SW480 (cell line): Measurements from ENCODE around the gene MPDZ.
"Not testable (repeated sequence)": the region's sequence is repeated elsewhere in the genome, so short reads cannot be mapped to it uniquely, and the experiment has no call there.

Experiments used
- DNase-seq: peaks from one replicate; pipeline ENCODE4 v3.0.0-alpha.2; 2016; ENCODE audit warnings: low spot score

The MPDZ gene

DNA sequence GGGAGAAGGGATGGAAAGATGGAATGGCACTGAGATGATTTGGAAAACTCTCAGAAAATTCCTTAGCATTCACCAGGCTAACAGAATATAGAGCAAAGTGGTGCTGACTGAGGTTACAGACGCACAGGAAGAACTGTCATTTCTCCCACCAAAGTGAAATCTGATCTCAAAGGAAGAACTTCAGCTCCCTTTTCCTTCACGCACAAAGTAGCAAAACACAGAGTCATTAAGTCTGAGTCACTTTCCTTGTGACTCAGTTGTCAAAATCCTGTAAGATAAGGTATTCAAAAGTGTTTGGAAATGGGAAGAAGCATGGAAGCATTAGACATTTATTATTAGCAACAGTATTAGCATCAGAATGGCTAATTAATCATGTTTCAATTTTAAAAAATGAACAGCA is 11.7 kb downstream of the MPDZ start:
- DNase-seq = no peak

DNA sequence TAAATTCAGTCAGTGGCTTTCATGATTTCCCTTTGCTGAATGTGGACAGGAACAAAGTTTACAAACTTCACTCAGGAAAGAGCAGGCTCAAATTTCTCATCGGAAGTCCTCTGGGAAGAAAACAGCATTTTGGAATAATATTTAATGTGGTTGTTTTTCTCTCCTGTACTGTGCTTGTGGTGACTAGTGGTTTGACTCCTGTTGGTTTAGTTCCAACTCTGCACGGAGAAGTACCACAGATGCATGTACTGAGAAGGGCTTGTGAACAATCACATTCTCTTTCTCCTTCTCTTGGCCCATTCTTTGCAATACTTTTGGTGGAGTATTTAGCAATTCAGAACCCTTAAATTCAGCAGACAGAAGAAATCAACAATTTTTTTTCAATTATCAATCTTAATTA is 13.3 kb downstream of the MPDZ start:
- DNase-seq = no peak

DNA sequence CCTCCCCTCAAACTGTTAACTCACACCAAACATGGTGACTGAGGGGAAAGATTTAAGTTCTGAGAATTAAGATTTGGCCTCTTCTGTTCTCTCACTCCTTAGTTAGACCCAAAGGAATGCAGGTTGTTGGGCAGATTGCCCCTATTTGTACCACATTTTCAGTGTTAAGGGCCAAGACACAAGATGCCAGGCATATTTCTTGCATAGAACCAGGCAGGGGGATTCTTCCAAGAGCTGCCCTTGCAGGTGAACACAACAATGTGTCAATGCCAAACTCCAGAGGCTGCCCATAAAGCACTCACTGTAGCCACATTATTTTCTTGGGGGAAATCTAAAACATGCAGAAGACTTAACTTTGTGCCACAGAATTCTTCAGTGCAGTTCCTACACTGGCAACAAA is 14.7 kb downstream of the MPDZ start:
- no peak for DNase-seq

DNA sequence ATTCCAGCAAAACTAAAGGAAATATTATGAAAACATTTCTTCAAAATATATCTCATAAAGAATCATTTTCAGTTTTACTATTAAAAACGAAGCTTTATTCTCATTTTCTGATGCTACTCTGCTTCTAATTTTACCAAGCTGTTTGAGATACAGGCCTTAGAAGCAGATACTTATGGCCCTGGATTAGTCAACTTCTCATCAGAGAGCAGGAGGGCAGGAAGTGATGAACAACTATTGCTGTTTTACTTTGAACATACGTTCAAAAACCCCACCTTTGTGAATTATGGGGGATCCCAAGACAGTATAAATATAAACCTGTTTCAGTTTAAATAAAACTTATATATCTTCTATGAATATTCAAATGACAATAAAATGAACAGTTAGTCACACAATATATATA is 16.0 kb downstream of the MPDZ start:
- no peak for DNase-seq

DNA sequence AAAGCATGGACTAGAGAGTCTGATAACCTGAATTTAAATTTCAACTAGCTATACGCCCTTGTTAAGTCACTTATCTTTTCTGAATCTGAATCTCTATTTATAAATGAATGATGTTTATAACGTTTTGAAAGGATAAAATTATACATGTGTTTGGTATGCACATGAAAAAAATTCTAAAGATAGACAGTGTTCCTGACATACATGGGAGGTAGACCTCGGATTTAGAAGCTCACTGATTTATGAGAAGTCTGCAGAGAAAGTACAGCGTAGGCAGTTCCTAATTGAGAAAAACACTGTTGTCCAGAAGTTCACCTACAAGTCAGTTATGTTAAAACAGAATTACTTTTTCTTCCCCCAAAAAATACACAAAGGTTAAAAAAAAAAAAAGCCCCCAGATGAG is 26.6 kb downstream of the MPDZ start:
- no peak for DNase-seq

DNA sequence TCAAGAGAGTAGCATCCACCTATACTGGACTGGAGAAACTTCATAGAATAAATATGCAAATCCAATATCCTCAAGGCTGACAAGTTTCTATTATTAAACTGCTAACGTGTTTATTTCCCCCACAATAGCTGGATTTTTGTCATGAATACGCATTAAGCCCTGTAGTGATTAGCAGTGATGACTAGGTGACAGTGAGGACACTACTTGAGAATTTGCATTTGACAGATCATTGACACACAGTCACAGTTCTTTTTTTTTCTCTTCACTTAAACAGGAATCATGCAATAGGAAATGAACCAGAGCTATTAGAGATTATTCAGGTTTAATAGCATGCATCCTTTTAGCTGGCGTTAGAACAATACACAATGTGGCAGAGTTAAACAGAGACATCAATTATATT is 35.3 kb downstream of the MPDZ start:
- no peak for DNase-seq

DNA sequence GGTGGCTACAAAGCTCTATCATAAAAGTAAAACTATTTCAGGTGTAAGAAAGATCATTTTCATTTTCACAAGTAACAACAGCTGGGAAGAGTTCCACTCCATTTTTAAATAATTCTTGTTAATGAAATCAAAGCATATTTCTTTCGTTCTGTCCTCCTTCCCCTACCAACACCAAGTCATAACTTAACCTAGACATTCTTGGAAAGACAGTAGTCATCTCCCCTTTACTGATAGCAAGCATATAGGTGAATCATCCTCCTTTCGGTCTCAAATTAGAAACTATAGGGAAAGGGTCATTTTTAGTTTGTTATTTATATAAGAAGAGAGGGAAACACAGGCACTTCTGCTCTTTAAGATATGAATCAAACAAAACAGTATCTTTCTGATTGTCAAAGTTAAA is 38.2 kb downstream of the MPDZ start:
- no peak for DNase-seq

DNA sequence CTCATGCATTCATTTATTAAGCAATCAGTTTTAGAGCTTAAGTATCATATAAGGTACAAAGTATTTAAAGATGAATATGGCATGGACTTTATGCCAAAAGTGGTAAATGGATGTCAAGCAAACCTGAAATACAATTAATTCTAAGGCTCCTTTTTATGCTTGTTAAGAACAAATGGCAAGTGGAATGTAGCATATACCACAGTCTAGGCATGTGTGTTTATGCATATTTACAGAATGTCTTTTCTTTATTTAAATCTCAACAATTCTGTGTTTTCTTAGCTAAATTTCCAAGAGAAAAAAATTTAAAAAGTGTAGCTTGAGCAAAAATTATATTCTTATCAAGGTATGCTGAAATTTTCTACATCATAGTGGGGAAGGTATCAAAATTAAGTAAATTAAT is 39.8 kb downstream of the MPDZ start:
- DNase-seq = no peak

DNA sequence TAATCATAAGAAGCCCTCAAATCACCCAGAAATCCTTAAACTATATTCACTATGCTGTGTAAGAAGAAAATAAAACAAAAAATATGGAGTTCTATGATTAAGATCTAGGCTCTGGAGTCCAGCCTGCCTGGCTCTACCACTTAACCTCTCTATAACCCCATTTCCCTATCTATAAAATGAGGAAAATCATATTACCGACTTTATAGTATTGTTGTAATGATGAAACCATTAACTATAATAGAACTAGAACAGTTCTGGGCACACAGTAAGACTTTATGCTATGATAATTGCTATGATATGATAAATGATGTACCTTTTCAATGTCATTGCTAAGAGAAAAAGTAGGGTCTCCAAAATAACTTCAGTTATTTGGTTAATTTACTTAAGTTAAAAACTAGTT is 40.3 kb downstream of the MPDZ start:
- no peak for DNase-seq

DNA sequence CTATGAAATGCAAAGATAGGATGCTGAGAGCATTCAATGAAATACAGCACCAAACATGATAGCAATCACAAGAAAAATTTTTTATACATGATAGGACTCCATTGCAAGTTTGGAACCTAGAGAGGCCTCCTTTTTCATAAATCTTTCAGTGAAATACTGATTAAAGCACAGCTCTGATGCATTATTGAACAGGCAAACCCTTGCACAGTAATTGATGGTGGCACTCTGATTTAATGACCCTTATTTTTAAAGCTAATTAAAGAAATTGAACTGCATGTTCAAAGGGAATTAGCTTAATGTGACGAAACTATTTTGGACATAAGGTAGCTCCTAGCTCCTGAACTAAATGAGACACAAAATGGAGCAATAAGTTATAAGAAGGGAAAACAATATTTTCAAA is 44.6 kb downstream of the MPDZ start:
- DNase-seq = no peak

DNA sequence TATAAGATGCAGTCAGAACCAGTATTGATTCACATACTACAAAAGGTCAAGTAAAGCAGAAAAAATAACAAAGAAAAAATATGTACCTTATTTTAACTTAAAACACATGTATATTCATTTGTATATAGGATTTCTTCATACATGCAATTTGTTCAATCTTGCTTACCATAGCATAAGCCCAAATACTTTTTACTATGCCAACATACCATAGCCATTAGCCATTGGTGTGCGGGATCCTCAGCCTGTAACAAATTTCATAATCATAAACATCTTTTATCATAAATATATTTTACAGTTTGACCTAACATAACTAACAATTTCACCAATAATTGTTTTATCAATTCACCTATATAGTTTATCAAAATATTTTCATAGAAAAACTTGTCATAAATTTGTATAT is 51.1 kb downstream of the MPDZ start:
- no peak for DNase-seq

DNA sequence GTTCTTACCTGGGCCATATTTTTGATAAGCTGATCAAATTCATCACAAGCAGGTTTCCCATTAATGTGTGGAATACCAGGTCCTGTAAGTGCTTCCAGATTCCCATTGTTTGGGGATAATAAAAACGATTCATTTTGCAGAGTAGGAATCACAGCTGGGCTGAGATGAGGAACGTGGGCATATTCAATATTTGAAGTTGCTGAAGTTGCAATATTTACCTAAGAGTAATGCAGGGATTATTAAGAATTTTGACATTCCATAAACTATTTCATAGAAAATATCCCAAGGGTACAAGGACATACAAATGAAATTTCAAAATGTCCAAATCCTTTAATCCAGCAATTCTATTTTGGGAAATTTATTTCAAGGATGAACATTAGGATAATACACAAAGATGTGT is 55.1 kb downstream of the MPDZ start:
- no peak for DNase-seq

DNA sequence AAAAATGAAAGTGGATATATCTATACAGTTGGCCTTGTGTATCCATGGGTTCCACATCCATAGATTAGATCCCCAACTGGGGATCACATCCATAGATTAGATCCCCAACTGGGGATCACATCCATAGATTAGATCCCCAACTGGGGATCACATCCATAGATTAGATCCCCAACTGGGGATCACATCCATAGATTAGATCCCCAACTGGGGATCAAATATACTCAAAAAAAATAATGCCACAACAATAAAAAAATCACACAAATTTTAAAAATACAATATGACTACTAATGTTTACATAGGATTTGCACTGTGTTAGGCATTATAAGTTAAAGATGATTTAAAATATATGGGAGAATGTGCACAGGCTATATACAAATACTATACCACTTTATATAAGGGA is 56.8 kb downstream of the MPDZ start:
- not testable (repeated sequence) for DNase-seq

DNA sequence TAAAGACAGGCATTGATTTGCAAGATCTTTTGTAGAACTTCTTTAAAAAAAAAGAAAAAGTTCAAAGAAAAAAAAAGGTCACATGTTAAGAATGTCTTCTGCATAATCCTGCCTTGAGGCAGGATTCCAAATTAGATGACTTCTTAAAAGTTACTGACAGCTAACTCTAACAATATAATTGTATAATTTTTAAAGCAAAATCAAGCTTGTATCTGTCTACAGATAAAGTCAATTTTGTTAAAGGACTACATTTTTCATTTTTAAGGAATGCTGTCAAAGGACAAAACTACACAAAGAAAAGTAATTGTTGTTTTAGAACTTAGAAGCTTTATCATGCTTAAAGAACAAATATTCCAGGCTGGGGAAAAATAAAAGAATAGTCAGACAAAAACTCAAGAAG is 57.8 kb downstream of the MPDZ start:
- no peak for DNase-seq

DNA sequence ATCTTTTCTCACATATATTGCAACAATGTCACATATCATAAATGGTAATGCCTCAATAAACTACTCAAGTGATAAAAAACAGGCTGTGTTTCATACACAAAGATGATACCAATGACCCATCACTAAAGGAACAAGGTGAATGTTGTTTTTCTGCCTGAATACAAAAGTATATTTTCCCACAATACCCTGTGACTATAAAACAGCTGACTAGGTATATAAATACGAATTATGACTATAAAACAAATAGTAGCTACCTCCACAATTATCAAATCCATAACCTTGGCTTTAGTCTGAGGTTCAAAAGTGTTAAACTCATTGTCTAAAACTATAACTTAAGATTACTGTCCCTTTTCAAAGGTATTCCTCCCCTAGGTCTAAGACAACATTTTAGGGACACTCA is 58.7 kb downstream of the MPDZ start:
- no peak for DNase-seq

DNA sequence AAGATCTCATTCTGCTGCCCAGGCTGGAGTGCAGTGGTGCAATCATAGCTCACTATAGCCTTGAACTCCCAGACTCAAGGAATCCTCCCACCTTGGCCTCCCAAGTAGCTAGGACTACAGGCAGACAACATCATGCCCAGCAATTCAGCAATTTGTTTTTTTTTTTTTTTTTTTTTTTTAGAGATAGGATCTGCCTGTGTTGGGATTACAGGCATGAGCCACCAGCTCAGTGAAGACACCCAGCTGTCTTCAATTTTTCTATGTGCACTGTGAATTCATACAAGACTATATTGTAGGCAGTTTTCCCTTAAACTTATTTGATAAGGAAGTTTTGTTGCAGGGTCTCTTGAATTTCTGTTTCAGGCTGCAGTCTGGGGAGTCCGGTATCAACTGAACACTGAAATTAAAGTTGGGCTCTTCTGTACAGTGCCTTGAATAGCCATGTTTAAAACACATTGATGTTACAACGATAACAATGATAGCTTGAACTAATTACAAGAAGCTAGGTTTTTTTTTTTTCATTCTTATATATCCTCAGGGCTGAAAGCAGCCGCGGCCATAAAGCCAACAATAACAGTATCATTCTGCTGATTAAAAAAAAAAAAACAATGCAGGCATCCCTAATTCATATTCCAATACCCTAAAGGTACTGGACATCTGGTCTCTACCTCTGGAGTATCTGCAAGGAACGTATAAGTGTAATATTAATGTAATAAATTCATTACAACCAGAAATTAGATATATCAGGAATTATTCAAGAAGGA is 63.5 kb downstream of the MPDZ start:
- no peak for DNase-seq

DNA sequence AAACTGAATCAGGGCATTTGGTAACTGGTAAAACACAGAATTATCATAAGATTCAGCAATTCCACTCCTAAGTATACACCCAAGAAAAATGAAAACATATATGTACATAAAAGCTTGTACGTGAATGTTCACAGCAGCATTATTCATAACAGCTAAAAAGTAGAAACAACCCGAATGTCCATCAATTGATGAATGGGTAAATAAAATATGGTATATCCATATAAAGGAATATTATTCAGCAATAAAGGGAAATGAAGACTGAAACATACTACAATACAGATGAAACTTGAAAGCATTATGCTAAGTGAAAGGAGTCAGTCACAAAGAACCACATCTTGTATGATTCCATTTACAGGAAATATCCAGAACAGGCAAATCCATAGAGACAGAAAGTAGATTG is 65.5 kb downstream of the MPDZ start:
- DNase-seq = no peak

DNA sequence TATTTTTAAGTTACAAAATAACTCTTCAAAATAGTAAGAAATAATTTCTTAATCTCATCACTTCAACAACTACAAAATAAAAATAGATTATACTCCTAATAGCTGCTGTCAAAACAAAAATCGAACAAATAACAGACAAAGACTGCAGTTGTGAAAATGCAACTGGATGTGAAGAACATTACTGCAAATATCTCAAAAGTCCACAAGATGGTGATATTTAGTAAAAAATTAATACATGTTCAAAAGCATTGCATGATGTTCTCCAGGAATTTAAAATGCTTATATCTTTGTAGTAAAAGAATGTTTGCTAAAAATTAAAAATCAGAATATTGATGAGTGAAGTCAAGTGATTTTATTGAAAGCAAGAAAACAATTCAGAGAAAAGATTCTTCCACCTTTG is 66.2 kb downstream of the MPDZ start:
- DNase-seq = no peak

DNA sequence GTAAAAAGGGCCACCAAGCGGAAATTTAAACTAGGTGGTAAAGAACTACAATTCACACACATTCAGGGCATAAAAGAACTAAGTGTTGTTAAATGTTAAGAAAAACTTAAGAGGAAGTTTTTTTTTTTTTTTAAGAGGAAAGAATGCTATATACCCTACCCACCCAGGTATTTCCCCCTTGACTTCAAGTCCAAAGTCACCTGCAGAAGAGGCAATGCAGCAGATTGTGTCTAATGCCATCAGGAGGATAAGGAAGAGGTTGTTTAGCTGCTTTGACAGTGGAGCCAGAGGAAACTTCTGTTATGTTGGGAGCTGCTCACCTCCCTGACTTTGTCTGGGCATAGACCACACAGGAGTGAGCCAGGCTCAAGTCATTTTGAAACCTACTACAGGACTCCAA is 69.2 kb downstream of the MPDZ start:
- no peak for DNase-seq

DNA sequence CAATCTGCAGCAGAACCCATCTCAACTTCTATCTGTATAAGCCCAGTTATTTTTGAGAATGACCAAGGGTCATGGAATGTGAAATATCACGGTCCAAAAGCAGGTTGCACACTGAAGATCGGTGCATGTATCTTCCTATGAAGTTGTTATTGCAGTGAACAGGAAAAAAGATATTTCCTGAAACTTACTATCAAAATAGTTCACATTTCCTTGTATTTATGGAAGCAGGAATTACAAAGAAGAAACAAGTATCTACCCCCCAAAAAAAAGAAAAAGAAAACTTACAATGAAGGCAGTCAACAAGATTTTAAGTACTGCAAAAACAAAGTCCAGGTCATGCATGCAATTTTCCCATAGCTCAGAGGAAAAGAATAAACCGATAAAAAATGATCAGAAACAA is 70.0 kb downstream of the MPDZ start:
- no peak for DNase-seq

DNA sequence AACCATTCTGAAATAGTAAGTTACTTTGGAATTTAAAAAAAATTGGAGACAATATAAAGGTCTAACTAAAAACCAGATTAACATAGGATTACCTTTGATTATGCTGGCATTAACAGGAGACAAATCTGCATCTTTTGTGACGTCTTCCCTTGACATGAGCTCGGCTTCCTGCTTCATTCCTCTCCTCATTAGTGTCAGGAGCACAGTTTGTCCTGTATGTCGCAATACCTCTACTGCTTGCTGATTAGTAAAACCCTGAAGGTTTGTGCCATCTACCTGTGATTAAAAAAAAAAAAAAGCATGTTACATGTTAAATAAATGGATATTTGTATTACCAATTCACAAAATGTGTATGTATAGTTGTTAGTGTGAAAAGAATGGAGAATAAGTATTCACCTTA is 73.7 kb downstream of the MPDZ start:
- DNase-seq = no peak

DNA sequence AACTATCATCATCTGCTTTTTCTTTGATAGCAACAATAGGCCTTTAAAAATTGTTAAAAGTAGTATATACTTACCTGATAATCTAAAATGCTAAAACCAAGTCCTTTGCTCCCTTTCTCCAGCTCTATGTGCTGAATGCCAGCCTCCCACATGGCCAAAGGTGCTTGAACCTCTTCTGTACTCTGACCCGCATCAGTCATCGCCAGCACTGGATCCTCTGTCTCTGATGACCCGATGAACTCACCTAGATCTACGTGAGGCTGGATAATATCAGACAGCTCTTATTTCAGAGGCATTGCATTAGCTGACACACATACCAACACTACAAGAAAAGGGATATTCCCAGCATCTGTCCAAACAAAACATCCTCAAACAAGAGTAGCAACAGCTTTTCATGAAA is 89.5 kb downstream of the MPDZ start:
- no peak for DNase-seq

DNA sequence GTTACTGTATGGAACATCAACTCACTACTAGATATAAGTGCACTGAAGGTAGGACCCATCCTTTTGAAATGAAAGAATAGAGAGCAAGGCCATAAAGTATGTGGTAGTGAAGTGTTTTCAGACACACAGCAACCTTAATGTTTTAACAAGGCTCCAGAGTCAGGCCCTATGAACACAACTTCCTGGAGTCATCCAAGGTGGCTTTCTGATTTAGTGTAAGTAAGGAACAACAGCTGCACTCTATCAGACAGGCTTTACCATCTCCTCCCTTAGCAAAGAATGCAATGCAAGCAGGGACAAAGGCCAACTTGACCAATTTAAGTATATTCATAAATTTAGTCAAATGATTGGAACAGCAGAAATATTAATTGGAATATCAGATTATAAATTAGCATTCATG is 90.1 kb downstream of the MPDZ start:
- DNase-seq = no peak

DNA sequence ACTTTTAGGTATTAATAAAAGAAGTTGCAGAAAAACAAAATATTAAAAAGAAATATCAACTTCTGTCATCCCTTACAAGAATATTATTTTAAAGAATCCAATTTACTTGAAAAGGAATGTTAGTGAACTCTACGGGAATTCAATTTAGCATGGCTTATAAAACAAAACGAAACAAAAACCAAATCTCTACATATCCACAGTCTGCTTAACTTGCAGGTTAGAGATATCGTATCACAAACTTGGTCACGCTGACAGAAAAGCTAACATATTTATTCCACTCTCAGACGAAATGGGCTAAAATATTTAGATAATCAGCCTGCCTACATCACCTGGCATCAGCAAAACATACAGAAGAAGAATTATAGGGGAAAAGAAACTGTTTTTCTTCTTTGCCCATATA is 92.7 kb downstream of the MPDZ start:
- DNase-seq = no peak

DNA sequence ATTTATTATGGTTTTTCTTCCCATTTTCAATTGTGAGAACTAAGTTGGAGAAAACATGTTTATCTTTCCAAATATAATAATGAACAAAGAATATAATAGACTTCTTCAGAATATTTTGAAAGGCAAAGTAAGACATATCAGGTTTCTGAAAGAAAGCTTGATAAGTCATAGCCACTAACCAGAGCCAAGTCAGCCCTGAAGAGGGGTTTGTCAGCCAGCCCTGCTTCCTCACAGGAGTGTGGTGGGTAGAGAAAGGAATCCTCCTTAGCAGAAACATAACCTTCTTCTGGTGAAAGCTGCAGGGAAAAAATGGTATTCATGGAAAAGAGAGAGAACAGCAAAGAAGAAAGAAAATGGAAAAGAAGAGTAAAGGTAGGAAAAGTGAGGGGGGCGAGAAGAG is 93.4 kb downstream of the MPDZ start:
- no peak for DNase-seq
